Ovary (tissue), 9 donors: Measurements from ENCODE around the gene GTPBP1. TPM values are rescaled to one million over a fixed set of nuclear protein-coding genes. Genes with fewer than 3 reads are reported as not detected.

Experiments used
- DNase-seq, 5 donors: peaks; one replicate each; pipeline ENCODE4 v3.0.0-alpha.2; 2019 to 2020
- H3K27ac ChIP-seq, 2 donors: fragments of 200-600 bp; one replicate each; pipeline versions ENCODE4 v1.5.1 to v1.8.0; 2019 to 2022
- H3K27me3 ChIP-seq: fragments of 200-600 bp; one replicate; pipeline ENCODE4 v1.8.0; 2022
- H3K36me3 ChIP-seq: fragments of 200-600 bp; sonication (generic); one replicate; pipeline ENCODE4 v1.5.1; 2019
- H3K4me1 ChIP-seq: one replicate; pipeline ENCODE4 v1.8.1; 2013; ENCODE audit warnings: mild to moderate bottlenecking, moderate library complexity; ENCODE audit not compliant: insufficient read depth
- H3K4me3 ChIP-seq: fragments of 200-600 bp; sonication (generic); one replicate; pipeline ENCODE4 v1.5.1; 2017
- H3K9me3 ChIP-seq, 2 donors: fragments of 200-600 bp in 1 of 2; sonication (generic) in 1 of 2; one replicate each; pipeline versions ENCODE4 v1.5.1 to v1.8.1; 2013 to 2019; ENCODE audit warnings: mild to moderate bottlenecking in 1 of 2, moderate library complexity in 1 of 2
- EP300 ChIP-seq: sonication (generic); formaldehyde crosslinking; IDR thresholded peaks from one replicate; pipeline ENCODE4 v1.6.1; 2017; ENCODE audit warnings: antibody characterized with exemption
- POLR2A ChIP-seq: fragments of 450-650 bp; IDR thresholded peaks from one replicate; pipeline ENCODE4 v1.6.1; 2017; ENCODE audit warnings: antibody characterized with exemption, mild to moderate bottlenecking, moderate library complexity
- WGBS, 3 donors: extraction: QIAGEN DNeasy Blood & Tissue Kit in 1 of 3; methylation state at CpG; one replicate each; pipeline versions ENCODE4 v1.1.5 to v1.1.7; 2013 to 2017; 5-methylcytosine and 5-hydroxymethylcytosine counted together
- intact Hi-C, 4 donors: fragments of 100-400 bp; cut with DNase I; formaldehyde crosslinking; loops; one replicate each; pipeline versions ENCODE4 v1.11.0 to v1.15.1; 2022 to 2023
- polyA plus RNA-seq, 2 donors: library from polyadenylated mRNA; stranded (reverse); fragments of 200-250 nt in 1 of 2; fragments of 350-450 nt in 1 of 2; fragmentation: Illumina TruSeq in 1 of 2; extraction: RNeasy Lipid Tissue Mini Kit (QIAGEN cat#74804) in 1 of 2; gene quantifications; one replicate each; pipeline ENCODE4 v1.2.3, GENCODE V29; 2013 to 2014
- total RNA-seq, 7 donors: library from RNA; depleted of rRNA in 2 of 7; stranded (reverse); fragments of >200 nt in 2 of 7; fragmentation: NEBNext Ultra II Directional in 3 of 7; extraction: Animal tissue kit (Norgen Biotek cat#: 25700) in 3 of 7; gene quantifications; one replicate each; pipeline versions ENCODE4 v1.1.0 to v1.2.4, GENCODE V29; 2016 to 2023
- TF ChIP-seq, protein P1 (sequence below), 3 donors: fragments of 450-650 bp in 2 of 3; fragments of 200-600 bp in 1 of 3; IDR thresholded peaks; one replicate each; pipeline versions ENCODE4 v1.5.1 to v1.8.0; 2016 to 2022; ENCODE audit warnings: antibody characterized with exemption in 3 of 3, mild to moderate bottlenecking in 1 of 3
- donor health status: DM: no; HTN: no; CAD: no; lungs with moderate emphysema.
- donor health status: DM: no; HTN: no; CAD: no.
- donor health status: Bipolar disorder and iron deficiency.
- donor health status: DM: yes; HTN: yes; CAD: no.
- donor health status: DM: no; HTN: no; CAD: no.
- donor health status: DM: yes; HTN: yes; CAD: no.

GTPBP1 gene
- total and polyA plus RNA-seq, 9 donors: 16.9 to 71.3 (median 59.9) TPM

GRCh38 chr22:38709306-38709705, 3.6 kb downstream of the GTPBP1 start:
- Histone ChIP-seq H3K27me3 (no peaks in the 10 kb centered on the region), H3K27ac (no peak overlapping the region), H3K4me3 (no peak overlapping the region), H3K36me3 (no peaks in the 10 kb centered on the region), H3K4me1 (peaks cover 9% of the 10 kb centered on the region), H3K9me3 (no peaks in the 10 kb centered on the region)
- intact Hi-C loops: no loop called here
- TF ChIP-seq EP300 (no peak), POLR2A (no peak)
- TF ChIP-seq, protein P1, sequence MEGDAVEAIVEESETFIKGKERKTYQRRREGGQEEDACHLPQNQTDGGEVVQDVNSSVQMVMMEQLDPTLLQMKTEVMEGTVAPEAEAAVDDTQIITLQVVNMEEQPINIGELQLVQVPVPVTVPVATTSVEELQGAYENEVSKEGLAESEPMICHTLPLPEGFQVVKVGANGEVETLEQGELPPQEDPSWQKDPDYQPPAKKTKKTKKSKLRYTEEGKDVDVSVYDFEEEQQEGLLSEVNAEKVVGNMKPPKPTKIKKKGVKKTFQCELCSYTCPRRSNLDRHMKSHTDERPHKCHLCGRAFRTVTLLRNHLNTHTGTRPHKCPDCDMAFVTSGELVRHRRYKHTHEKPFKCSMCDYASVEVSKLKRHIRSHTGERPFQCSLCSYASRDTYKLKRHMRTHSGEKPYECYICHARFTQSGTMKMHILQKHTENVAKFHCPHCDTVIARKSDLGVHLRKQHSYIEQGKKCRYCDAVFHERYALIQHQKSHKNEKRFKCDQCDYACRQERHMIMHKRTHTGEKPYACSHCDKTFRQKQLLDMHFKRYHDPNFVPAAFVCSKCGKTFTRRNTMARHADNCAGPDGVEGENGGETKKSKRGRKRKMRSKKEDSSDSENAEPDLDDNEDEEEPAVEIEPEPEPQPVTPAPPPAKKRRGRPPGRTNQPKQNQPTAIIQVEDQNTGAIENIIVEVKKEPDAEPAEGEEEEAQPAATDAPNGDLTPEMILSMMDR (IDR thresholded peaks at IDR 0.05): no peak
- DNase-seq: no peak
- 64 to 81% (median 76%) methylated on average over 3 of the region's 3 CpGs for WGBS, 3 donors

DNA sequence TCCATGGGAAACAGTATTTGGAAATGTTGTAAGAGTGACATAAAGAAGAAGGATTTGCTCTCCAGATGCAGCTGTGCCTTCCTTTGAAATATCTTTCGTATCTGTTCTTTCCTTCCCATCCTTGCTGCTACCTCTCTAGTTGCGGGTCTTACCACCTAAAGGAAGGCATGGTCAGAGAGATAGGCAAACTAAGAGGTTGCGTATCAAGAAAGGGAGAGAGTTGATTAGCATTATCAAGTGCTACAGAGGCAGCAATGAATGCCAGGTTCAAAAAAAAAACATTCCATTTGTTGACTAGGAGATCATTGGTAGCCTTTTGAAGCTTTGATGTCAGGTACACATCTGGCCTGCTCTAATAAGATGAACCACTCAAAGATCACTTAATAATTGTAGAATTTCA, 4.6 kb downstream of the GTPBP1 start:
- H3K27ac ChIP-seq: no peak overlapping the region
- H3K9me3 ChIP-seq: no peaks in the 10 kb centered on the region
- H3K4me3 ChIP-seq: no peak overlapping the region
- no peak for DNase-seq
- intact Hi-C loops: no loop called here
- H3K4me1 ChIP-seq: peaks cover 9% of the 10 kb centered on the region
- 94 to 95% (median 94%) methylated on average over 3 of the region's 3 CpGs for WGBS, 3 donors
- H3K36me3 ChIP-seq: no peaks in the 10 kb centered on the region
- H3K27me3 ChIP-seq: no peaks in the 10 kb centered on the region
- TF ChIP-seq EP300: no peak
- TF ChIP-seq, protein P1 (IDR thresholded peaks at IDR 0.05): no peak
- TF ChIP-seq POLR2A: no peak

DNA sequence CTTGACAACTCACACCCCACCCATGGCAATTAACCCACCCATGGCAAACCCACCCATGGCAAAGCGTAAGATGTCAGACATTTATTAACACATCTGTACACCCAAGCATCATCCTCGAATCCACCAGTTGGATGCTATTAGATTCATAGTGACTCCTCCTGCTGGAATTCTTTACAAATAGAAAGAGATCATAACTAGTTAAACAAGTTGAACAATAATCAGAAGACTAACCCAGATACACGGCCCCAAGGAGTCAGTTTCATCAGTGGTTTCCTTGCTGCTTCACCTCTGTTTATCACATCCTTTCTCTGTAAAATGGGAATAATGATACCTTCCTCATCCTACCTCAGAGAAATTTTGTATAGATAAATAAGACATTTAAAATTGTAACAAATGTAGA, 5.1 kb downstream of the GTPBP1 start:
- Histone ChIP-seq H3K9me3 (no peaks in the 10 kb centered on the region), H3K36me3 (no peaks in the 10 kb centered on the region), H3K27ac (no peak overlapping the region), H3K4me3 (no peak overlapping the region), H3K27me3 (no peaks in the 10 kb centered on the region), H3K4me1 (peaks cover 9% of the 10 kb centered on the region)
- 83 to 86% (median 84%) methylated on average over 3 of the region's 3 CpGs for WGBS, 3 donors
- no peak for DNase-seq
- intact Hi-C loops: no loop called here
- TF ChIP-seq POLR2A (no peak), EP300 (no peak)
- TF ChIP-seq, protein P1 (IDR thresholded peaks at IDR 0.05): no peak

- Histone ChIP-seq H3K9me3 (no peaks in the 10 kb centered on the region), H3K27me3 (no peaks in the 10 kb centered on the region), H3K4me1 (peaks cover 5% of the 10 kb centered on the region), H3K4me3 (no peak overlapping the region), H3K27ac (no peak overlapping the region), H3K36me3 (no peaks in the 10 kb centered on the region)
- DNase-seq: no peak
- intact Hi-C loops: no loop called here
- WGBS, 3 donors: 74 to 86% (median 81%) methylated on average over 11 of the region's 11 CpGs
- TF ChIP-seq EP300 (no peak), POLR2A (no peak)
- TF ChIP-seq, protein P1 (IDR thresholded peaks at IDR 0.05): no peak
These were observed 6.9 kb downstream of the GTPBP1 start for GRCh38 chr22:38712486-38713207.
